HepG2 (cell line): Measurements from ENCODE around the gene IRAK2. TPM values are rescaled to one million over a fixed set of nuclear protein-coding genes. Genes with fewer than 3 reads are reported as not detected.

Source experiments
- AGO2 ChIP-seq: fragments of 200-400 bp; formaldehyde crosslinking; optimal IDR thresholded peaks from 2 replicates; pipeline ENCODE3; 2017; ENCODE audit warnings: mild to moderate bottlenecking, low read depth, low read length, moderate library complexity
- CBFB ChIP-seq: sonication (generic); formaldehyde crosslinking; IDR thresholded peaks from 2 replicates; pipeline ENCODE4 v1.4.0; 2020; ENCODE audit warnings: missing genetic modification reagents
- ISX ChIP-seq: sonication (generic); formaldehyde crosslinking; conservative IDR thresholded peaks from 2 replicates; pipeline ENCODE4 v1.5.0; 2020; ENCODE audit warnings: missing genetic modification reagents
- NAIF1 ChIP-seq: sonication (generic); formaldehyde crosslinking; IDR thresholded peaks from 2 replicates; pipeline ENCODE4 v1.5.0; 2020; ENCODE audit warnings: mild to moderate bottlenecking, missing genetic modification reagents, borderline replicate concordance
- ZFP36L1 ChIP-seq: sonication (generic); formaldehyde crosslinking; IDR thresholded peaks from 2 replicates; pipeline ENCODE4 v1.8.0; 2022; ENCODE audit warnings: mild to moderate bottlenecking, missing genetic modification reagents, moderate library complexity
- ZNF572 ChIP-seq: sonication (generic); formaldehyde crosslinking; IDR thresholded peaks from 2 replicates; pipeline ENCODE4 v1.5.1; 2020; ENCODE audit warnings: mild to moderate bottlenecking, missing genetic modification reagents
- polyA plus RNA-seq, 8 experiments: library from polyadenylated mRNA; depleted of rRNA in 3 of 8; stranded (reverse) in 7 of 8; unstranded in 1 of 8; fragments of >200 nt; fragmentation: Illumina TruSeq in 4 of 8; extraction: Trizol in 4 of 8; gene quantifications; 2 replicates each; pipeline versions ENCODE4 v1.2.1 to v1.2.3, GENCODE V29; 2011 to 2016; ENCODE audit warnings: low read depth in 4 of 8, missing spikeins in 1 of 8, mixed read lengths in 1 of 8; ENCODE audit not compliant: insufficient read depth in 1 of 8
- total RNA-seq, 5 experiments: library from RNA; depleted of rRNA; stranded (reverse); fragments of >200 nt; fragmentation: Illumina TruSeq; extraction: Trizol; gene quantifications; 2 replicates each; pipeline ENCODE4 v1.2.3, GENCODE V29; 2016; ENCODE audit warnings: low read depth in 1 of 5
- TF ChIP-seq, protein P1 (sequence below): IDR thresholded peaks from 2 replicates; pipeline ENCODE4 v1.6.1; 2016; ENCODE audit warnings: low read depth, control low read depth
- TF ChIP-seq, protein P2 (sequence below), 2 experiments: sonication (generic) in 1 of 2; formaldehyde crosslinking in 1 of 2; IDR thresholded peaks; 2 replicates each; pipeline versions ENCODE4 v1.5.1 to v1.6.1; 2011 to 2020; ENCODE audit warnings: borderline replicate concordance in 1 of 2, low read depth in 1 of 2, low read length in 1 of 2, mild to moderate bottlenecking in 1 of 2, missing genetic modification reagents in 1 of 2, moderate library complexity in 1 of 2
- TF ChIP-seq, protein P3 (sequence below): sonication (generic); formaldehyde crosslinking; conservative IDR thresholded peaks from 2 replicates; pipeline ENCODE4 v1.8.0; 2022; ENCODE audit warnings: missing genetic modification reagents
- TF ChIP-seq, protein P4 (sequence below): sonication (generic); formaldehyde crosslinking; IDR thresholded peaks from 2 replicates; pipeline ENCODE4 v1.8.0; 2022; ENCODE audit warnings: mild to moderate bottlenecking, missing genetic modification reagents, borderline replicate concordance
- TF ChIP-seq, protein P5 (sequence below): sonication (generic); formaldehyde crosslinking; IDR thresholded peaks from 2 replicates; pipeline ENCODE4 v1.5.0; 2020; ENCODE audit warnings: mild to moderate bottlenecking, missing genetic modification reagents, borderline replicate concordance

The IRAK2 gene
- total and polyA plus RNA-seq, 2 of the 13 experiments (the other 11 are each of a cell fraction or from before 2014, with no cell fraction given): 13.1 to 23.3 TPM

DNA sequence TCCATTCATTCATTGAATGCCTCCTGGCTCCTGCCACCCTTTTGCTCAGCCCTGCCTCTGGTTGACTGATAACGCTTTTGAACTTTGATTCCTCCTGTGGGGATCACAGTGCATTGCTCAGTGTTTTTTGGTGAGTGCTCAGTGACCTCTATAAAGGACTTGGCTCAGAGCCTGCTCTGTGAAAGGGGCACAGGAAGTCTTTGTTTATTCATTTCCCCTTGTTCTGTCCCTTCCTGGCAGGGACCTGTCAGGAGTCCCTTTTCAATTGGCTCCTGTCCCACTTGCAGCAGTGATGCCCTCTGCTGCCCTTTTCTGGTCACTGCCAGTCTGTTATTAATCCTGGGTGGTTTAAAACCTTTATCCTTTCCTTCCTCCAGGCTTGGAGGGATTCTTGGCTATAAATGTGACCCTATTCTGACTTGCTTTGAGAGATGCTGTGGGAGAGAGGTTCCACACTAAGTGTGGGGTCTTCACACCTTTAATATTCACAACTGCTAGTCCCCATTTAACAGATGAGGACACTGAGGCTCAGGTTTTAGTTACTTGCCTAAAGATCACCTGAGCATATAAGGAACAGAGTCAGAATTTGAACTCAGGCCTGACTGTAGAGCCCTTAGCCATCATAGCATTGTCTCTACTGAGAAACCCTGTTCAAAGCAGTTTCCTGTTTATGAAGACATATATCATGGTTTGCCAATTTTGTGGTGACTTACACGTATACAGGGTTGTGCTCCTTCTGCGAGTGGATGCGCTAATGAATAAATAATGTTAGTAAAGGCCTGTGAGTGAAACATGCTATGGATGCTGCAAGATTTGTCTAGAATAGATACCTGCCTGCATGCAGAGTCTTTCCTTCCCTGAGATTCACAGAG, 60.3 kb downstream of the IRAK2 start (continued):
- TF ChIP-seq, protein P1, sequence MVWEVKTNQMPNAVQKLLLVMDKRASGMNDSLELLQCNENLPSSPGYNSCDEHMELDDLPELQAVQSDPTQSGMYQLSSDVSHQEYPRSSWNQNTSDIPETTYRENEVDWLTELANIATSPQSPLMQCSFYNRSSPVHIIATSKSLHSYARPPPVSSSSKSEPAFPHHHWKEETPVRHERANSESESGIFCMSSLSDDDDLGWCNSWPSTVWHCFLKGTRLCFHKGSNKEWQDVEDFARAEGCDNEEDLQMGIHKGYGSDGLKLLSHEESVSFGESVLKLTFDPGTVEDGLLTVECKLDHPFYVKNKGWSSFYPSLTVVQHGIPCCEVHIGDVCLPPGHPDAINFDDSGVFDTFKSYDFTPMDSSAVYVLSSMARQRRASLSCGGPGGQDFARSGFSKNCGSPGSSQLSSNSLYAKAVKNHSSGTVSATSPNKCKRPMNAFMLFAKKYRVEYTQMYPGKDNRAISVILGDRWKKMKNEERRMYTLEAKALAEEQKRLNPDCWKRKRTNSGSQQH (CRISPR knock-in tag): no peak; the same call in 1 of the 2 replicates
- TF ChIP-seq NAIF1 (no peak), ZNF572 (CRISPR knock-in tag) (no peak), ISX (CRISPR knock-in tag) (no peak), CBFB (peak; percentile 58; the same call in 1 of the 2 replicates), ZFP36L1 (CRISPR knock-in tag) (no peak), AGO2 (no peak)
- TF ChIP-seq, protein P2, sequence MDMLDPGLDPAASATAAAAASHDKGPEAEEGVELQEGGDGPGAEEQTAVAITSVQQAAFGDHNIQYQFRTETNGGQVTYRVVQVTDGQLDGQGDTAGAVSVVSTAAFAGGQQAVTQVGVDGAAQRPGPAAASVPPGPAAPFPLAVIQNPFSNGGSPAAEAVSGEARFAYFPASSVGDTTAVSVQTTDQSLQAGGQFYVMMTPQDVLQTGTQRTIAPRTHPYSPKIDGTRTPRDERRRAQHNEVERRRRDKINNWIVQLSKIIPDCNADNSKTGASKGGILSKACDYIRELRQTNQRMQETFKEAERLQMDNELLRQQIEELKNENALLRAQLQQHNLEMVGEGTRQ (IDR thresholded peaks at IDR 0.05; ENCODE audit: low read depth, low read length): no peak
- TF ChIP-seq, protein P2 (CRISPR knock-in tag; IDR thresholded peaks at IDR 0.05; ENCODE audit: borderline replicate concordance): no peak
- TF ChIP-seq, protein P3, sequence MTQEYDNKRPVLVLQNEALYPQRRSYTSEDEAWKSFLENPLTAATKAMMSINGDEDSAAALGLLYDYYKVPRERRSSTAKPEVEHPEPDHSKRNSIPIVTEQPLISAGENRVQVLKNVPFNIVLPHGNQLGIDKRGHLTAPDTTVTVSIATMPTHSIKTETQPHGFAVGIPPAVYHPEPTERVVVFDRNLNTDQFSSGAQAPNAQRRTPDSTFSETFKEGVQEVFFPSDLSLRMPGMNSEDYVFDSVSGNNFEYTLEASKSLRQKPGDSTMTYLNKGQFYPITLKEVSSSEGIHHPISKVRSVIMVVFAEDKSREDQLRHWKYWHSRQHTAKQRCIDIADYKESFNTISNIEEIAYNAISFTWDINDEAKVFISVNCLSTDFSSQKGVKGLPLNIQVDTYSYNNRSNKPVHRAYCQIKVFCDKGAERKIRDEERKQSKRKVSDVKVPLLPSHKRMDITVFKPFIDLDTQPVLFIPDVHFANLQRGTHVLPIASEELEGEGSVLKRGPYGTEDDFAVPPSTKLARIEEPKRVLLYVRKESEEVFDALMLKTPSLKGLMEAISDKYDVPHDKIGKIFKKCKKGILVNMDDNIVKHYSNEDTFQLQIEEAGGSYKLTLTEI (CRISPR knock-in tag): no peak
- TF ChIP-seq, protein P4, sequence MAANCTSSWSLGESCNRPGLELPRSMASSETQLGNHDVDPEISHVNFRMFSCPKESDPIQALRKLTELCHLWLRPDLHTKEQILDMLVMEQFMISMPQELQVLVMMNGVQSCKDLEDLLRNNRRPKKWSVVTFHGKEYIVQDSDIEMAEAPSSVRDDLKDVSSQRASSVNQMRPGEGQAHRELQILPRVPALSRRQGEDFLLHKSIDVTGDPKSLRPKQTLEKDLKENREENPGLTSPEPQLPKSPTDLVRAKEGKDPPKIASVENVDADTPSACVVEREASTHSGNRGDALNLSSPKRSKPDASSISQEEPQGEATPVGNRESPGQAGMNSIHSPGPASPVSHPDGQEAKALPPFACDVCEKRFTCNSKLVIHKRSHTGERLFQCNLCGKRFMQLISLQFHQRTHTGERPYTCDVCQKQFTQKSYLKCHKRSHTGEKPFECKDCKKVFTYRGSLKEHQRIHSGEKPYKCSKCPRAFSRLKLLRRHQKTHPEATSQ (CRISPR knock-in tag): peak; percentile 34; the same call in 1 of the 2 replicates
- TF ChIP-seq, protein P5, sequence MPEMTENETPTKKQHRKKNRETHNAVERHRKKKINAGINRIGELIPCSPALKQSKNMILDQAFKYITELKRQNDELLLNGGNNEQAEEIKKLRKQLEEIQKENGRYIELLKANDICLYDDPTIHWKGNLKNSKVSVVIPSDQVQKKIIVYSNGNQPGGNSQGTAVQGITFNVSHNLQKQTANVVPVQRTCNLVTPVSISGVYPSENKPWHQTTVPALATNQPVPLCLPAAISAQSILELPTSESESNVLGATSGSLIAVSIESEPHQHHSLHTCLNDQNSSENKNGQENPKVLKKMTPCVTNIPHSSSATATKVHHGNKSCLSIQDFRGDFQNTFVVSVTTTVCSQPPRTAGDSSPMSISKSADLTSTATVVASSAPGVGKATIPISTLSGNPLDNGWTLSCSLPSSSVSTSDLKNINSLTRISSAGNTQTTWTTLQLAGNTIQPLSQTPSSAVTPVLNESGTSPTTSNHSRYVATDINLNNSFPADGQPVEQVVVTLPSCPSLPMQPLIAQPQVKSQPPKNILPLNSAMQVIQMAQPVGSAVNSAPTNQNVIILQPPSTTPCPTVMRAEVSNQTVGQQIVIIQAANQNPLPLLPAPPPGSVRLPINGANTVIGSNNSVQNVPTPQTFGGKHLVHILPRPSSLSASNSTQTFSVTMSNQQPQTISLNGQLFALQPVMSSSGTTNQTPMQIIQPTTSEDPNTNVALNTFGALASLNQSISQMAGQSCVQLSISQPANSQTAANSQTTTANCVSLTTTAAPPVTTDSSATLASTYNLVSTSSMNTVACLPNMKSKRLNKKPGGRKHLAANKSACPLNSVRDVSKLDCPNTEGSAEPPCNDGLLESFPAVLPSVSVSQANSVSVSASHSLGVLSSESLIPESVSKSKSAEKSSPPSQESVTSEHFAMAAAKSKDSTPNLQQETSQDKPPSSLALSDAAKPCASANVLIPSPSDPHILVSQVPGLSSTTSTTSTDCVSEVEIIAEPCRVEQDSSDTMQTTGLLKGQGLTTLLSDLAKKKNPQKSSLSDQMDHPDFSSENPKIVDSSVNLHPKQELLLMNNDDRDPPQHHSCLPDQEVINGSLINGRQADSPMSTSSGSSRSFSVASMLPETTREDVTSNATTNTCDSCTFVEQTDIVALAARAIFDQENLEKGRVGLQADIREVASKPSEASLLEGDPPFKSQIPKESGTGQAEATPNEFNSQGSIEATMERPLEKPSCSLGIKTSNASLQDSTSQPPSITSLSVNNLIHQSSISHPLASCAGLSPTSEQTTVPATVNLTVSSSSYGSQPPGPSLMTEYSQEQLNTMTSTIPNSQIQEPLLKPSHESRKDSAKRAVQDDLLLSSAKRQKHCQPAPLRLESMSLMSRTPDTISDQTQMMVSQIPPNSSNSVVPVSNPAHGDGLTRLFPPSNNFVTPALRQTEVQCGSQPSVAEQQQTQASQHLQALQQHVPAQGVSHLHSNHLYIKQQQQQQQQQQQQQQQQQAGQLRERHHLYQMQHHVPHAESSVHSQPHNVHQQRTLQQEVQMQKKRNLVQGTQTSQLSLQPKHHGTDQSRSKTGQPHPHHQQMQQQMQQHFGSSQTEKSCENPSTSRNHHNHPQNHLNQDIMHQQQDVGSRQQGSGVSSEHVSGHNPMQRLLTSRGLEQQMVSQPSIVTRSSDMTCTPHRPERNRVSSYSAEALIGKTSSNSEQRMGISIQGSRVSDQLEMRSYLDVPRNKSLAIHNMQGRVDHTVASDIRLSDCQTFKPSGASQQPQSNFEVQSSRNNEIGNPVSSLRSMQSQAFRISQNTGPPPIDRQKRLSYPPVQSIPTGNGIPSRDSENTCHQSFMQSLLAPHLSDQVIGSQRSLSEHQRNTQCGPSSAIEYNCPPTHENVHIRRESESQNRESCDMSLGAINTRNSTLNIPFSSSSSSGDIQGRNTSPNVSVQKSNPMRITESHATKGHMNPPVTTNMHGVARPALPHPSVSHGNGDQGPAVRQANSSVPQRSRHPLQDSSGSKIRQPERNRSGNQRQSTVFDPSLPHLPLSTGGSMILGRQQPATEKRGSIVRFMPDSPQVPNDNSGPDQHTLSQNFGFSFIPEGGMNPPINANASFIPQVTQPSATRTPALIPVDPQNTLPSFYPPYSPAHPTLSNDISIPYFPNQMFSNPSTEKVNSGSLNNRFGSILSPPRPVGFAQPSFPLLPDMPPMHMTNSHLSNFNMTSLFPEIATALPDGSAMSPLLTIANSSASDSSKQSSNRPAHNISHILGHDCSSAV (CRISPR knock-in tag): no peak
